Brain microvascular endothelial cell (primary cell): ENCODE data around the gene HSF5.
A peak's percentile ranks its signal among the peaks of the same experiment; 100 is the strongest.
"Not testable (repeated sequence)": the region's sequence is repeated elsewhere in the genome, so short reads cannot be mapped to it uniquely, and the experiment has no call there.

Experiments used
- DNase-seq: peaks from one replicate; pipeline ENCODE4 v3.0.0-alpha.2; 2020
- H3K27ac ChIP-seq: fragments of 250-450 bp; sonication (Bioruptor Pico); 2 replicates; pipeline ENCODE4 v1.5.1; 2020; ENCODE audit warnings: mild to moderate bottlenecking, moderate library complexity
- H3K27me3 ChIP-seq: fragments of 250-450 bp; sonication (Bioruptor Pico); replicated peaks from 2 replicates; pipeline ENCODE4 v1.5.1; 2020; ENCODE audit warnings: mild to moderate bottlenecking
- H3K36me3 ChIP-seq: fragments of 250-450 bp; sonication (Bioruptor Pico); replicated peaks from 2 replicates; pipeline ENCODE4 v1.5.1; 2020; ENCODE audit warnings: mild to moderate bottlenecking
- H3K4me3 ChIP-seq: 2 replicates; pipeline ENCODE4 v1.5.1; 2011; ENCODE audit warnings: low read depth, mild to moderate bottlenecking, control low read depth, low read length, moderate library complexity
- CTCF ChIP-seq: IDR thresholded peaks from 2 replicates; pipeline ENCODE4 v1.5.1; 2011; ENCODE audit warnings: low read depth, mild to moderate bottlenecking, moderate library complexity, low read length, control low read depth, inconsistent platforms; ENCODE audit errors: missing control alignments
- in situ Hi-C: cut with HindIII; loops from 2 replicates; pipeline ENCODE4 v1.10.0; 2017; ENCODE audit warnings: low sequenced_read_pairs, low pct_ligation_motif_present

HSF5 gene

GRCh38 chr17:58399974-58400373, 88.2 kb downstream of the HSF5 start:
- TF ChIP-seq CTCF = no peak
- no peaks in the 10 kb centered on the region for H3K27me3 ChIP-seq
- no peak overlapping the region for H3K4me3 ChIP-seq
- H3K36me3 ChIP-seq = no peaks in the 10 kb centered on the region
- H3K27ac ChIP-seq = no peak overlapping the region
- in situ Hi-C loops = no loop called here
- no peak for DNase-seq

DNA sequence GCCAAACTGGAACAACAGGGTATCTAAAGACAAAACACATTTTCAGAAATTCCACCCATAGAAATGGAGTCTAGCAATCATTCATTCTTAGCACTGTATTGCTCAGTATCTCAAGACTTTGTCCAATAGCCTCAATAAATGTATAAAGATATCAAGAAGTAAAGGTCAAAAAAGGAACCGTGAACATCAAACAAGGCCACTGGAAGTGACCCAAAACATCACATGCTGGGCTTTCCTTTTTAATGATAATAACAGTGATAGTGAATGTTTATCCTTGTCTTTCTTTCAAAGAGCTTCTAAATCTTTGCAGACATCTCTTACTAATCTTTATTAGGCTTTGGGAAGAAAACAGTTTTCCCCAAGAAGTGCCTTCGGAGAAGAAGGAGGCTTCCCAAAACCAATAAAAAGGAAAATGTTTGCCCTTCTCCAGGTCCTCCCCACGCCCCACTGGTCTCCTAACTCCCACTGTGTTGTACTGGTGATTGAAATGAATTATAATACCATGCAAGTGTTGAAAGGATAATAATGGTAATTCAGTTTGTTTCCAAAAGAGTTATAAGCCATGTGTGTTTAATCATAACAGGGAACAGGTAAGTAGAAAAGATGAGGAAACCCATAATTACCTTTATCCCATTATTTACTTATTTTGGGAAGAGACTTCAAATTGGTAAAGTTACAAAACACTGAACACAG, 89.5 kb downstream of the HSF5 start:
- Histone ChIP-seq H3K27me3 (peaks cover 3% of the 10 kb centered on the region), H3K4me3 (no peak overlapping the region), H3K27ac (no peak overlapping the region), H3K36me3 (no peaks in the 10 kb centered on the region)
- TF ChIP-seq CTCF = no peak
- in situ Hi-C loops = no loop called here
- no peak for DNase-seq

- in situ Hi-C loops, H3K27ac ChIP-seq, DNase-seq, H3K4me3 ChIP-seq, H3K27me3 ChIP-seq, H3K36me3 ChIP-seq: not testable (repeated sequence)
These were observed 90.8 kb downstream of the HSF5 start for GRCh38 chr17:58397421-58397820.

- in situ Hi-C loops = no loop called here
- no peak for DNase-seq
- H3K4me3 ChIP-seq = no peak overlapping the region
- peaks cover 3% of the 10 kb centered on the region for H3K27me3 ChIP-seq
- TF ChIP-seq CTCF = no peak
- no peak overlapping the region for H3K27ac ChIP-seq
- H3K36me3 ChIP-seq = no peaks in the 10 kb centered on the region
These were observed 92.0 kb downstream of the HSF5 start for GRCh38 chr17:58396173-58396572.

DNA sequence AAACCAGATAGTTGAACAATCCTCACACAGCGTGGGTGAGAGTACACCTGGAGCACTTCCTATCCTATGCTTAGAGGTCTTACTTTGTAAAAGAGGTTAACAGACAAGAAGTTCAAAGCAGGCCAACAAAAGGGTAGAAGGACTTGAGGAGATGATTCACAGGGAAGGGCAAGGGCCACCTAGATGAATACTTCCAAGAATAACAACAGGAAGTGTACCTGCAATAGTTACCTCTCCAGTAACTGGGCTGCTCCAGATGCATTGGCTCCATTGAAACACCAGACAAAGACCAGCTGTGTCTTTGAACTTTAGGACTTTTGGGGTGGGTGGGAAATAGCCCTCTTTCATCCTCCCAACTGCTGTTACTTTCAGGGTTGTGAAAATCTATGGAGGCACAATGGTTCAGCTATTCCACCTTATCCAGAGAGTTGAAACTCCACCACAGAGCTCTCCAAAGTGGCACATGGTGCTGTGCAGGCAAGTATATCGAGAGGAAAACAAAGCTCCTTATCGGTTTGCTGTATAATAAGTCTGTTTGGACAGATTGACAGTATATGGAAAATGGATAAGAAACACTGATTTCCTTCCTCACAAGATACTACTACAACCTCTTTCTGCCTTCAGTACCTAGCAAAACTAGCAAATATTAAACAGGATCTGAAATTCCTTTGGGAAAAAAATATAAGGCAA, 93.5 kb downstream of the HSF5 start:
- no peak overlapping the region for H3K27ac ChIP-seq
- H3K27me3 ChIP-seq = peaks cover 3% of the 10 kb centered on the region
- no peaks in the 10 kb centered on the region for H3K36me3 ChIP-seq
- no peak overlapping the region for H3K4me3 ChIP-seq
- in situ Hi-C loops = no loop called here
- TF ChIP-seq CTCF = no peak
- DNase-seq = no peak

- in situ Hi-C loops = no loop called here
- no peak for TF ChIP-seq CTCF
These were observed 96.8 kb downstream of the HSF5 start for GRCh38 chr17:58391302-58391984.

More at GRCh38 chr17:58391302-58391984, 96.8 kb downstream of the HSF5 start:
- H3K36me3 ChIP-seq = no peaks in the 10 kb centered on the region
- peak; percentile 30 for DNase-seq
- H3K27ac ChIP-seq = no peak overlapping the region
- peaks cover 9% of the 10 kb centered on the region for H3K27me3 ChIP-seq
- H3K4me3 ChIP-seq = no peak overlapping the region
